Stimulated activated CD8-positive, alpha-beta memory T cell treated with anti-CD3 and anti-CD28 coated beads, Interleukin-12 subunit alpha, Interleukin-12 subunit beta, amount 100 ng/mL, for 24 hours (primary cell): Measurements from ENCODE around the gene HACL1.

Source experiments
- DNase-seq: peaks from one replicate; pipeline ENCODE4 v3.0.0-alpha.2; 2020; ENCODE audit errors: extremely low read depth

The HACL1 gene

DNA sequence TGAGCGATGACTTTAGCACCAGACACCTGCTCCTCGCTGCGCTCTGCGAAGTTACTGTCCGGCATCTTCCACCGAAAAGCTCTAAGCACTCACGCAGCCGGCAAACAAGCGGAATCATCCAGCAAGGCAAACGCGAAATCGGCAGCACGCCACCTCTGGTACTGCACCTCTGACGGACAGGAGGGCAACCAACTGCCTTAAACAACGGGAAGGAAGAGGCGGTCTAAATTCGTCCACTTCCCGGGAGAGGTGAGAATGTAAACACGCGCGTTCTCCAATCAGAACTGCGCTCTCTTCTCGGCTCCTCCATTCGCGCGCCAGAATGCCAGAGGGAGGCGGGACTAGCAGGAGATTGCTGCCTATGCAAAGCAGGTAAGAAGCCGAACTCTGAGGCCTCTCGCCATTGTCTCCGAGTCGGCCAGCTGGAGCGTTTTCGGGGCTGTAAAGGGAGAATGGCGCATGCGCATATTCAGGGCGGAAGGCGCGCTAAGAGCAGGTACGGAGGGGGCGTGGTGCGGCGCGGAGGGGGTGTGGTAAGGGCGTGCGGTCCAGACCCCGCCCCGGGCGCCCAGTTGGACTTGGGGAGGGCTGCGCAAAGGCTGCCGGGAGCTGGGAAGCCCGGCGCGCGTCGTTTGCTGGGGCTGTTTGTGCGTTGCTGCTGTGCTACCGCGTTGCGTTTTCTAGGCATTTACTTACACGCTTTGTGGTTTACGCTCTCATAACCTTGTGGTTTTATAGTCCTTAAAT, at the start of gene HACL1, which contains the start of gene BTD:
HACL1 (minus strand) TSS at position 171 of the 747 bp plus-strand sequence; CDS start at position 65, 106 bp downstream.
BTD (plus strand) TSS at position 347 of the 747 bp plus-strand sequence. CDS start 33,695 bp downstream, outside the sequence.
- peak; percentile 98 for DNase-seq

DNA sequence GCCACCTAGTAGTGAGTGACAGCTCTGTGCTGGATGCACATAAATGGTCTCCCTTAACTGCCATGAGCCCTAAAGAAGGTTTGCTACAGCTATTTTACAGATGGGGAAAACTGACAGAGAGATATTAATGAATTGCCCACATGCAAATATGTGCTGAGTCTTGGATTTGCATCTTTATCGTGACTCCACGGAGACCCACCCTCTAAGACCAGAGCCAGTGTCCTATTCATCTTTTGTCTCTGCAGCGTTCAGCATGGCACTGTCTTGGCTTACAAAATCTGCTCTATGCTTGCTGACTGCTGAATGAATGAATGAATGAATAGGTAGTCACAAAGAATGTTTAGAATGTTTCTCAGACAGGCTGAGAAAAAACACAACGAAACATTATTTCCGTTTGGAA, 48.5 kb upstream of the HACL1 start:
- DNase-seq = no peak

DNA sequence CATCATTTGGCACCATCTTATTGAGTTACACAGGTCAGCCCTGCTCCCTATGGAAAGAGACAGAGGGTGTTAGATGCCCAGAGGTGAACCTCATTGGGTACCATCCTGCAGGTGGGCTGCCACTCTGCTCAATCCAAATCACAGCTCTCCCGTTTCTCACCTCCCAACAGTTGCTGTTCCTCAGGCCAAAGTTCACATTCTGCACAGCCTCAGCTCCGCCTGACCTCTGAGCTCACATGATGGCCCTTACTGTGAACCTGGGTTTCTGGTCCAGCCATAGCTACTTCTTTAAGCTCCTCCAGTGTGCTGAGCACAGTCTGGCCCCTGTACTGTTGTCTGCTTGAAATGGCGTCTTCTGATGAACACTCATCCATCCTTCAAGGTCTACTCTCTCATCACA, 48.0 kb upstream of the HACL1 start:
- no peak for DNase-seq

DNA sequence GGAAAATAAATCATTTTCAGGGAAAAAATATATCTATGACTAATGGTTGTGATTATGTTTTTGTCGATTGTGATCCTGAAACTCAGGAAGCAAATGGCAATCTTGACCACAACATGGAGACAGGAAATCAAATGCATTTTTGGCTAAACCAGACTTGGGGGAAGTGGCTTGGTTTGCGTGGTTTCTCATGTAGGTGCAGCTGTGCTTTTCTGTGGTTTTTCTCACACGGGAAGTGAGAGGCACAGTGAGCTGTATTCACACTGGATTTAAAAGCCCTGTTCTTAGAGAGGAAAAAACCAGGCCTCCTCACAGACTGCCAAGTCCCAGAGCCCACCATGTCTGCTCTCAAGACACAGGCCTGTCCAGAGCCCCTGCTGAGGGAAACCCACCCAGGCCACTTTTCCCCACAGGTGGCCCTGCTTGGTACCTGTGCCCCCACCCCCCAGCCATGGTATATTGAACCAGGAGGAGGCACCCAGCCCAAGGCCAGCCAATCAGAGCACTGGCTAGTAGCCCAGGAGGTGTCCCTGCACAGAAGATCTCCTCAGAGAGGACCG, 46.3 kb upstream of the HACL1 start:
- DNase-seq = no peak

DNA sequence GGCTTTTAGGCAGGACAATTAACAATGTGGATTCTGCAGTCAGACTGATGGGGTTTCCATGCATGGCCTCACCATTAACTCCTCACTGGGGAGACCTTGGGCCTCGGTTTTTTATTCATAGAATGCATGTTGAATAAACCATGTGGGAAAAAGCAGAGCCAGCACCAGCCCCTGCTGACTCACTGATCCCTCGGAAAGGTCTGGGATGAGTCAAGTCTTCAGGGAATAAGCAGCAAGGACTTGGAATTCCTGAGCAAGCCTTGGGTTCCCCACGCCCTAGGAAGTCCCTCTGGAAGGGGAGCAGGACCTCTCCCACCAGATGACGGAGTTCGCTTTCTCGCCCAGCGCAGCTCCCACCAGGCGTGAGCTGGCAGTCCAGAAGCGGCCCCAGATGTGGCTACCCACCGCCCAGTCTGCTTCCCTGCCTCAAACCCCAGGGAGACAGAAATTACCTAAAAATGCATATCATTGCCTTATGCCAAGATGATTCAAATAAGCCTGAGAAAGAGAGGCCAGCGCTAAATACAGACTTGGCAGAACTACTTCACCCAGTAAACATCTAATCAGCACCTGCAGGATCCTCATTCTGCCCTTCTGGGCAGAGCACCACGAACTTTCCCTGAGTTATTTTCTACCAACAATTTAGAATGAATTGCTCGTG, 45.6 kb upstream of the HACL1 start:
- DNase-seq = no peak

DNA sequence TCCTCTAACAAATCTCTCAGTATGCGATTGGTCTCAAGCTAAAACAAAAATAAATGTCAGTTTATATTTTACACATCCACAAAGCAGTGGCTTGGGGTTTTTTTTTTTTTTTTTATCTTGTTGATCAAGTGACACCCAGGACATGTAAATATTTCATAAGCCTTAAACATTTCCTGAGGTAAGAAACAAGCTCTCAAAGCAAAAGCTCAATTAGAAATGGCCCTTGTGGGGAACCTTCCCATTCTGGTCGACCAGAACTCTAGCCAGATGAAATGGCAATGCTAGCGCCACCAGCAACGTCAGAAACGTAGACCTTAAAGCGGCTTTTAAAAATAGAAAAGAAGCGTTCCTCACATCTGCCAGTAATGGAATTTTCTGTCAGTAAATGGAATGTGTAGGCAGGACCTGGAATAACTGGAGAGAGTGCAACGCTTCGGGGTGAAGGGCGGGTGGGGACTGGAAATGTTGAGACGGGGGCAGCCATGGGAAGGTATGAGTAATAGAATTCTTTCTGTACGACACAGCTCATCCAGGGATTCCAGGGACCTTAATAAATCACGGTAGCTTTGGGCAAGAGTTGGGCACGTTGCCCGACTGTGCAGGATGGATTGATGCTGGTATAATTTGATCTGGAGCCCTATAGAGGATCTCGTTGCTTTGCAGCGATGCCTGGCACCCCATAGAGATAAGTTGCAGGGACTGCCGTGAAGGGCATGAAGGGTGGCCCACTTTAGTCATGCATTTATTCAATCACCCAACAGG, 44.6 kb upstream of the HACL1 start:
- no peak for DNase-seq

DNA sequence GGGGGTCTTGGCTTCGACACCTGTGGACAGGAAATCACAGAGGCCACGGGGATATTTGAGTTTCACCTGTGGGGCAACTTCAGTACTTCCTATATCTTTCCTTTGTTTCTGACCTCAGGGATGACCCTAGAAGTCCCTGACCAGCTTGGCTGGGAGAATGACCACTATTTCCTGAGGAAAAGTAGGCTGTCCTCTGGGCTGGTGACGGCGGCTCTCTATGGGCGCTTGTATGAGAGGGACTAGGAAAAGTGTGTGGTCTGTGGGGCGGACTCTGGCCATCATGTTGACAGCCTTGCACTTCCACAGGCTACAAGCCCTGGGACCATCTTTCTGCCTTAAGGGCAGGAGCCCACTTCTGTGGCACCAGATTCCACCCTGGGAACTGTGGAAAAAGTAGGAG, 43.9 kb upstream of the HACL1 start:
- DNase-seq = no peak

DNA sequence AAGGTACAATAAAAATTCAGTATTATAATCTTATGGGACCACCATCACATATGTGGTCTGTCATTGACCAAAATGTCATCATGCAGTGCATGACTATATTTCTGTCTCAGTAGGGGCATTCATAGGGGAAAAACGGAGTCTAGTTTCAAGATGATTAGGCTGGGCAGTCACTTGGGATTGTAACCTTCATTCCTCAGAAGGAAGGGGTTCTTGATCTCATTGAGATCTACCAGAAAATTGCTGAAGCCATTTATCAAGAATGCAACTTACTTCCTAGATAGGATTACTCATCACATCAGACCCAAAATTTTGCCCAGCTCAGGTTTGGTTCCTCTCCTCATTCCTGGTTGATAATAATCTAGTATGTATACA, 37.5 kb upstream of the HACL1 start:
- DNase-seq = no peak

DNA sequence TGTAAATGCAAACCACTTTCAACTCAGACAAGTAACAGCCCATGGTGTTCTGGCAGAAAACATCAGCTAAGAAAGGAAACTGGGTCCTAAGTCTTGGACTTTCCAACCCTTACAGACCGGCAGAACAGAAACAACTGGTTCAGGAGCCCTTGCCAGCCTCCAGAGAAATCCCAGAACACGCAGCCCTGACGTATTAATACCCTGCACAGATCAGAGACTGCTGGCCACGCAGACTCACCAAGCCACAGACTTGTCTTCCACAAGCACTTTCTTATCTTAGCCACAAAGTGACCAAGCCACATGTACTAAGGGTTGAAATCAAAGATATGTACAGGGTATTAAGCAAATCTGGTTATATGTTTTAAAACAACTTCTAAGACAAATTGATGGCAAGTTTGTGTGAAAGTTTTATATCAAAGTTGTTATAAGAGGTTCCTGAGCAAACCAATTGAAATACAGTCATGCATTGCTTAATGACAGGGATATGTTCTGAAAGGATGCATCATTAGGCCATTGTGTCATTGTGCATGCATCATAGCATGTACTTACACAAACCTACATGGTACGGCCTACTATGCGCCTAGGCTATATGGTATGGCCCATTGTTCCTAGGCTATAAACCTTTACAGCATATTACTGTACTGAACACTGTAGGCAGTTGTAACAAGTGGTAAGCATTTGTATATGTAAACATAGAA, 37.0 kb upstream of the HACL1 start:
- DNase-seq = no peak

DNA sequence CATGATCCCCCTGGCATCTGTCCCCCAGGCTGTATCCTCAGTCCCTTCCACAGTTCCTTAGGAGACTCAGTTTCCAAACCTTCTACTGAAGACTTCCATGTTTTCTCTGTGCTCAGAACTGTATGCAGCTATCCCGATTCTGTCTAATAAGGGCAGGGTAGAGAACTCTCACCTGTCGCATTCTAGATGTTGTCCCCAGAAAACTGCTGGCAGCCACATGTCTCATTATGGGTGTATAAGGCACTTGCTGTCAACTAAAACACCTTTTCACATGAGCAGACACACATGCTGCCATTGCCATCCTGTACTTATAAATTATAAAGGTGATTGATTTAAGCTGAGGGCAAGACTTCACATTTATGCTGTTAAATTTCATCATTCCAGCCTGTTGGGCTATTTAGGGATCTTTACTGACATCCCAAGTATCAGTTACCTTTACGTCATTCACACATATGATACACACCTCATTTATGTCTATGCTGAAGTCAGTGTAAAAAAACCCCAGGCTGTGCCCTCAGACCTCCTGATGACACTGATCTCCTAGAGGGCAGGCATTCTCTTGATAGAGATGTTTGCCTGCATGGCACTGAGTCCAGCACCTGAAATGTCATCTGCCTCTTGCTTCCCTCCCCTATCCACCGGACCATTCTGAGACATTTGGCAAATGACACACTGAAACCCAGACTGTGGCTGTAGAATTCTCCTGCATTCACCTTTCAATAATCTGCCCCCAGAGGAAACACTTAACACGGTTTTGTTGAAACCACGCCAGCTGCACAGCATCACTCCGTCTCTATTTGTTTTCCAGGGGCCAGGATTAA, 36.0 kb upstream of the HACL1 start:
- DNase-seq = no peak

DNA sequence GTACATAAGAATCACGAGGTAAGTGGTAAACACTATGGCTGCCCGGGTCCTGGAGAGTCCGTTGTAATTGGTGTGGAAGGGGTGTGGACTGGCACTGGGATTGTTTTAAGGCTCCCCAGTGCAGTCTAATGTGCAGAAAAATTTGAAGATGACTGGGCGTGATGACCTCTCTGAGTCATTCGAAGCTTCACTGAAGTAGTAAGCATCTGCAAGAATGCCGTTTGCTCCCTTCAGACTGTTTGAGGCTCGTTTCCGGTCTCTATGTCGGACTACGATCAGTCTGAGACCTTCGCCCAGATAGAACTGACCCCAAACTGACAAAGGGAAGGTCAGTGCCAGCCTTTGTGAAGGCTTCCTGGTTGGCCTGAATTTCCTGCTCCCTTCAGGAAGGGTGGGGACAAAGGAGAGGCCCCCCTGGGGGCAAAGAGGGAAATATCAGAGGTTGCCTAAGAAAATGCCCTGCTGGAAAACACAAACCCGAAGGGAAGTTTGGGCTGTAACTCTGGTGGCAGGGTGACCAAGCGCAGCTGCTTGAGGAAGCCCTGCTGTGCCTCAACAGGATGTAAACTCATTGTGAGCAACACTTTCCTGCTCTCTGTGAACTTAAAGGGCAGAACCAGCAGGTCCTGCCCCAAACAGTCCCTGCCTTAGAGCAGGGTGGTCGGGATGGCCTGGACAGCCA, 34.8 kb upstream of the HACL1 start:
- DNase-seq = no peak

DNA sequence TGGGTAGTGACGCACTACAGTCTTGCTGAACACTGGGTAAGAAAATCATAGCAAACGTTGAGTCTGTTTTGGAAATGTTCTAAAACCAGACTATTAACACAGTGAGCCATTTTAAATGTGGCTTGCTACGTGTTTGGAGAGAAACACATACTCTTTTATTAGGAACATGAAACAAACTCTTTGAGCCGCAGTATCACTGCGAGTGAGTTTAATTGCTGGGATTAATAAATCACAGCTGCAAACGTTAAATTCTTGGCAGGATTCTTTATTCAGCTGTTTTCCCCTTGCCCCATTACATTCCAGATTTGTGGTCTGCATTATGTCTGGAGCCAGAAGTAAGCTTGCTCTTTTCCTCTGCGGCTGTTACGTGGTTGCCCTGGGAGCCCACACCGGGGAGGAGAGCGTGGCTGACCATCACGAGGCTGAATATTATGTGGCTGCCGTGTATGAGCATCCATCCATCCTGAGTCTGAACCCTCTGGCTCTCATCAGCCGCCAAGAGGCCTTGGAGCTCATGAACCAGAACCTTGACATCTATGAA, 33.8 kb upstream of the HACL1 start:
- DNase-seq = no peak

DNA sequence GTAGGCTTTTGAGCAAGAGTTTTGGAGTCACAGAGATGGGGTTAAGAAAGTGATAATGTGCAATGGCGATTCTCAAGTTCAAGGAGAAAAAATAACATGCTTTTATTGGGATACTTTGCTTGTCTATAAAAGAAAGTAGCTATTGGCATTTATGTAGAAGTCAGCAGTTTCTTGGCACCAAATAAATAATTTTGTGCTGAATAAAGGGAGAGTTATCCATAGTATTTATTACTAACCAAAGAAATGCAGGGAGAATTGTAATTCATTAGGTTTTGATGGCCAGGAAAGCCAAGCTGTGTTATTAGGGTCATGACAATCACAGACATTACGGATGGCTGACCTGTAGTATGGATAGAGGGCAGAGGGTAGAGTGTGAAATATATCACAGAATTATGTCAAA, 33.3 kb upstream of the HACL1 start:
- DNase-seq = no peak

DNA sequence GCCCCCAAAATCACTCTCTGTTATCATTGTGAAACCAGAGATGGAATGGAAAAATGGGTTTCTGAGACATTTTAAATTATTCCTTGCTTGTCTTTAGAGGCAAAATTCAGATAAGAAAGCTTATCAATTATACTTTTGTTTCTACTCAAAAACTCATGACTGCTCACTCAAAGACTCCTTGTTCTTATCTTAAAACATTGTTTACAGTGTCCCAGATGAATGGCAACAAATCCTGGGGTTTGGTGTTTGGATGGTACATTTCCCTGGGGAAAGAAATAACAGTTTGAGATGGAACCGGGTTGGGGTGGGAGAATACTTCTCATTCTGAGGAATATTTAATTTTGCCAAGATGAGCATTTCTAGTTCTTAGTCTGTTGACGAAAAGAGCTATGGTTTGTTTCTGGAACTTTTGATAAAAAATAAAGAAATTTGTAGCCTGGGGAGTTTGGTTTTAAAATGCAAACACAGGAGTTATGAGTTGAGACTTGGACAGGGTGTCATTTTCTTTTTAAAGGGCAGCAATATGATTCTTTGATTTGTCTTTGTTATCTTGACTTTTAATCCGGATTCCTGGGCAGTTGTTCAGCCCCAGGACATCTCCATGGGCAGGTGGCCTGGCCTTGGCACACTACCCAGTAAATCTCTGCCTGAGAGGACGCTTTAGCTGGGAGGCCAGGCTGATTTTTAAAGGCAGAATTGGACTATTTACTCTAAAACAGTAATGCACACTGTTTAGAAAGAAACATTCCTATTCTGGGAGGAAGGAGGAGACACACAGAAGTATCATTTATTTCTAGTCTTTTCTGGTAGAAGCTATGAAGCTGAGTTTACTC, 32.6 kb upstream of the HACL1 start:
- DNase-seq = no peak

DNA sequence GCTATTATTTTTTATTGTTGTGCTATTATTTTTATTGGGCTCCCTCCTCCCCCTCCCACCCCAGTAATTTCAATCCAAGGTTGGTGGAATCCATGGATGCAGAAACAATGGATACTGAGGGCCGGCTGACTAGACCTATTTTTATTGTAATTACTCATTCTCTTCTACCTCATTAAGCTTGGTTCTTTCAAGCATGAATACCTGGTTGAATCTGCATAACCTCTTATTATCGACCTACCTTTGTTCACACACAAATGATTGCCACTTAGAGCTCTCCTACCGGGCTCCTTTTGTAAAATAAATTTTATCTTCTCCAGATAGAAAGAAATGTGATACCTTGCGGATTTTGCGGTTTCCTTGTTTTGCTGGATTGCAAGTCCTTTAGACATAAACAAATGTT, 31.8 kb upstream of the HACL1 start:
- DNase-seq = no peak

DNA sequence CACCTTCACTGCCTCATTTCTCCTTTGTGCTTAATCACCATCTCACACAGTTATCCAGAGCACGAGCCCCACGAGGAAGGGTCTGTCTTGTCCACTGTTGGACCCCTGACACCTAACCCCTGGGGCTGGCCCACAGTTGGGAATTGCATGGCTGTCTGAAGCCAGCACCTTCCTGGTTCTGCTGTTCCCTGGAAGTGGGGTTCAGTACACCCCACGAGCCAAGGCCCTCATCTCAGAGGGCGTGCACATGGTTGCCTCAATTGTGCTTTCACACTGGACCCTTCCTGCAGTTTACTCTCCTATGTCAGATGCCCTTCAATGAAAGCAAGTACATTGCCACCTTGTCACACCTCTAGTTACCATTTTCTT, 30.8 kb upstream of the HACL1 start:
- no peak for DNase-seq

DNA sequence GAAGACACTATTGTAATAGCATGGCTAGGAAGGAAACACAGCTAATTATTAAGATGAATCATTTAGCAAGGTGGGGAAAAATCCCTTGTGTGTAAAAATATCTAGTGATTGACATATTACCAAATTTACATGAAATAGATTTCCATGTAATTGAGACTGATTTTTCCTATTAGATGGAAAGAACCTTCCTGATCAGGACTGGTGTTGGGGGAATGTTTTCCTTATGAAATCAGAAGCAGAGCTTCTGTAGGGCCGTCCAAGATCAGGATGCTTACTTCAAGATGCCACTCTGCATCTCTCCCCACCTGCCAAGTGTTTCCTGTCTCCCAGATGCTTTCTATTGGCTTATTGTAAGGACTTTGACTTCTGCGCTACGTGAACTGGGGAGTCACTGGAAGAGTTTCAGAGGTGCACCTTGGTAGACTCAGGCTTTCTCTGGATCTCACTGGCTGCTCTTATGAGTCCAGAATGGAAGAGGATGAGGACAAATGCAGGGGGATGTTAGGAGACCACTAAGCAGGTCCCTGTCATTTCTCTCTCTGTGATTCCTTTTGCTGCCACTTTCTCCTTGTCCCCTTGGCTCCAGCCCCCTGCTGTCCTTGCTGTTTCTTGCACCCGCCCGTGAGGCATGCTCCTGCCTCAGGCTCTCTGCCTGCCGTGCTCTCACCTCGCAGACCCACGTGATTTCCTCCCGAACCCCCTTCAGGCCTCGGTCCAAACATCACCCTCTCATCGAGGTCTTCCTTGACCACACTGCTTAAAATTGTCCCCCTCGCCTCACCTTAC, 30.2 kb upstream of the HACL1 start:
- no peak for DNase-seq

DNA sequence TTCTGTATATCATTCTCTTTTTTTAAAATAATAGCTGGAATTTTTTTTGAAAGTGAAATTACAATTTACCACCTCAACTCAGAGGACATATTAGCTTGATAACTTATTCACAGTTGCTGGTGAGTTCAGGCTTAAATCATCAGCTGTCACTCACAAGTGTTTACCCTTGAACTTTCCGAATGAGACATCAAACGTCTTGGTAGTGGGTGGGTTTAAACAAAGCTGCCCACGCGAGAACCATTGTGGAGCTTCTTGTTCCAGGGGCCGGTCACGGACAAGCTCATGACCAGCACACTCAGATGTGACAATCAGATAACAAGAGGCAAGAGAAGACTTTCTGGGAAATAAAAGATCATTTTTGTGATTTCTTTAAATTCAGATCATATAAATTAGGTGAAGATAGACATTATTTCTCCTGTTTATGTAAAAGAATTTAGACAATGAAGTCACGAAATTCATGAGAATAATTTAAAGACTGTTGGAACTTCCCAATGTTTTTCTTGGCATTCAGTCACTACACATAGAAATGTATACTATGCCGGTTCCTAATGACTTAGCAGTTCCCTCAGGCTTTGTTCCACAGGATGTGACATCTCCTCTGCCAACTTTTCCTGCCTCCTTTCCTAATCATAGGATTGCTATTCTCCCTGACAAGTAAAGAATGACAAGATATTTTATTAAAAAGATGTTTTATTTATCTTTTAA, 29.4 kb upstream of the HACL1 start:
- no peak for DNase-seq
